Measurements from ENCODE around the gene PPP6R3. TPM values are rescaled to one million over a fixed set of nuclear protein-coding genes. Genes with fewer than 3 reads are reported as not detected.

The PPP6R3 gene
- total RNA-seq, 1 experiment from 2014 or later: 171 TPM

GRCh38 chr11:68412593-68413475, 47.7 kb upstream of the PPP6R3 start:
- POLR2A ChIA-PET (ENCODE audit: unreplicated experiment): interaction anchor here (0.6 kb wide), 1 partner anchor 710 kb away, joined by 3 read pairs; no protein-coding TSS in a partner anchor
- no peaks in the 10 kb centered on the region for H3K79me2 ChIP-seq (ENCODE audit: low read length)
- H3K27me3 ChIP-seq (ENCODE audit: low read length): no peaks in the 10 kb centered on the region
- CTCF ChIA-PET: no interaction called here
- H3K9ac ChIP-seq (ENCODE audit: low read length): no peak overlapping the region
- TF ChIP-seq EZH2phosphoT487 (IDR thresholded peaks at IDR 0.05; ENCODE audit: borderline replicate concordance, low read length): no peak
- TF ChIP-seq CTCF (conservative IDR thresholded peaks at IDR 0.05; ENCODE audit: low read depth, low read length): no peak
- TF ChIP-seq EZH2 (IDR thresholded peaks at IDR 0.05; ENCODE audit: low read length, unreplicated experiment): no peak
- H3K9me2 ChIP-seq (replicated peaks; ENCODE audit: low read length): no peaks in the 10 kb centered on the region
- intact Hi-C loops (cut with micrococcal nuclease): no loop called here
- H3K27ac ChIP-seq (ENCODE audit: low read length): no peak overlapping the region
- DNase-seq (no peak), ATAC-seq (no peak)
- no peaks in the 10 kb centered on the region for H3K9me3 ChIP-seq (ENCODE audit: low read length)
- peaks cover 47% of the 10 kb centered on the region; the same call in 1 of the 2 replicates for H3K36me3 ChIP-seq (ENCODE audit: low read depth, low read length)
- H3F3A ChIP-seq (ENCODE audit: low read length, unreplicated experiment): no peaks in the 10 kb centered on the region
- H4K20me1 ChIP-seq (ENCODE audit: low read length): no peaks in the 10 kb centered on the region
- H3K4me3 ChIP-seq (ENCODE audit: low read length): no peak overlapping the region
- H3K4me2 ChIP-seq (ENCODE audit: low read length): no peak overlapping the region
- no TSS peak for BruUV-seq (replicated peaks)
- no peaks in the 10 kb centered on the region for H3K4me1 ChIP-seq (ENCODE audit: insufficient read depth, low read length)
- no peak overlapping the region for H2AFZ ChIP-seq (ENCODE audit: low read length)

- Histone ChIP-seq H3F3A (ENCODE audit: low read length, unreplicated experiment) (no peaks in the 10 kb centered on the region), H3K27ac (ENCODE audit: low read length) (no peak overlapping the region), H2AFZ (ENCODE audit: low read length) (no peak overlapping the region), H3K36me3 (ENCODE audit: low read depth, low read length) (peaks cover 50% of the 10 kb centered on the region), H3K79me2 (ENCODE audit: low read length) (no peaks in the 10 kb centered on the region), H3K4me3 (ENCODE audit: low read length) (no peak overlapping the region), H3K27me3 (ENCODE audit: low read length) (no peaks in the 10 kb centered on the region), H3K4me1 (ENCODE audit: insufficient read depth, low read length) (no peaks in the 10 kb centered on the region), H3K9me3 (ENCODE audit: low read length) (no peaks in the 10 kb centered on the region), H3K9ac (ENCODE audit: low read length) (no peak overlapping the region), H3K4me2 (ENCODE audit: low read length) (no peak overlapping the region), H3K9me2 (replicated peaks; ENCODE audit: low read length) (no peaks in the 10 kb centered on the region), H4K20me1 (ENCODE audit: low read length) (no peaks in the 10 kb centered on the region)
- intact Hi-C loops (cut with micrococcal nuclease): no loop called here
- TF ChIP-seq EZH2phosphoT487 (IDR thresholded peaks at IDR 0.05; ENCODE audit: borderline replicate concordance, low read length) (no peak), CTCF (conservative IDR thresholded peaks at IDR 0.05; ENCODE audit: low read depth, low read length) (no peak), EZH2 (IDR thresholded peaks at IDR 0.05; ENCODE audit: low read length, unreplicated experiment) (no peak)
- BruUV-seq (replicated peaks): no TSS peak
- ChIA-PET POLR2A (ENCODE audit: unreplicated experiment) (no interaction called here), CTCF (no interaction called here)
- DNase-seq: no peak
- no peak for ATAC-seq
Measured at GRCh38 chr11:68413591-68413999, 47.0 kb upstream of the PPP6R3 start.

Data from PC-3 (cell line).